Breast epithelium (tissue), 3 donors: ENCODE results near the gene SPATA6L.

ENCODE experiments used
- CTCF ChIP-seq, 3 donors: fragments of 450-650 bp; IDR thresholded peaks; one replicate each; pipeline ENCODE4 v1.5.1; 2016 to 2017; ENCODE audit warnings: antibody characterized with exemption in 3 of 3, mild to moderate bottlenecking in 3 of 3, moderate library complexity in 3 of 3
- POLR2AphosphoS5 ChIP-seq, 3 donors: sonication (generic); formaldehyde crosslinking; IDR thresholded peaks; one replicate each; pipeline ENCODE4 v1.6.1; 2017; ENCODE audit warnings: antibody characterized with exemption in 3 of 3

- TF ChIP-seq POLR2AphosphoS5 (IDR thresholded peaks at IDR 0.05) (no peak), CTCF (IDR thresholded peaks at IDR 0.05) (no peak)
Measured at GRCh38 chr9:4686112-4686511, 19.8 kb upstream of the SPATA6L start.
